GM21737 (cell line): ENCODE results near the gene VSIG10.
"Not testable (repeated sequence)": the region's sequence is repeated elsewhere in the genome, so short reads cannot be mapped to it uniquely, and the experiment has no call there.

ENCODE experiments used
- ATAC-seq: cut with Tn5 transposase; IDR thresholded peaks from one replicate; pipeline ENCODE4 v1.9.1; 2021; ENCODE audit warnings: mild to moderate bottlenecking, moderate library complexity; ENCODE audit not compliant: unreplicated experiment

Gene VSIG10

DNA sequence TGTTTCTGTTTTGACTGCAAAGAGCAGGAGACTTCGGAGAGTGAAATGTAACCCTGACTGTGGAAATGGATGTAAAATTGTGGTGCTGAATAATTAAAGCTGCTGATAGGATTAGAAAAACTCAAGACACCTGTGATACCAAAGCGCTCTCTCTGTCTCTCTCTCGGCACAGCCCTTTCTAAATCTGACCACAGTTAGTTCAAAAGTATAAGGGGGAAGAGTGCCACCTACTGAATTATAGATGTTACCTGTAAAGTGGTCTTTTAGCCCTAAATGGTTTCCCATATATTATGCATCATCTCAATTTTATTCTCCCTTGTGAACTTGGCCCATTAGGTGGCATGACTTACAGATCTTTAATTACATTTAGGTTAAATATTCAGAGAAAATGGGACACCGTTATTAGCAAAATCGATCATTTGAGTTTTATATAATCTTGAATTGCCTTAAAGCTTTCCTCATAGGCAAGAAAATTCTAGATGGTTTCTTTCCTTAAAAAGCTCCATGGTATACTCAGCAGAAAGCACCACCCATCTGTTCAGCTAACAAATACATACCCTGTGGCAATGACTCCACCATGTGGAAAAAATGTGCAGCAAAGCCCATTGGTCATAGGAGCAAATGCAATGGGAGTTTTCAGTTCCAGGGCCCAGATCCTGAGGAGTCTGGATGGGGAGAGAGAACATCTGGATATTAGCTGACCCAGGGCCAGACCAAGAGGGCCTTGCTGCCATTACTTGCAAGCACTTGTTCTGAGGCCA is 69.2 kb downstream of the VSIG10 start:
- no peak for ATAC-seq

DNA sequence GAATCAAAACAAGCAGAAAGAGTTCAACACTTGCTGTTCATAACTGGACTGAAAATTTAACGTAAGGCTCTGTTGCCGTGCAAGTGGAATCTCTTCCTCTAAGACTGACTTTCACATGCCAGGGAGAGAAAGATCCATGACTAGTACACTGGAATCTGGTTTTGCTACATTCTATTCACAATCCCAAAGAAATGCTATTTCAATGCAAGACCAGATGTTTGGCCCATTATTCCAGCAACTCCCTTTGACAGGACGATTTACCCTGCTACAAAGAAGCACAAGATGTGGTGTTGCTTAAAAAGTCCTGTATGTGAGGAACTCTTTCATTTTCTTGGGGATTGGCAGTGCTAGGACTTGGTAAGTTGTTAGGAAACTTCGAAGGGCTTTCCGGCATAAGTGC is 69.9 kb downstream of the VSIG10 start:
- no peak for ATAC-seq

DNA sequence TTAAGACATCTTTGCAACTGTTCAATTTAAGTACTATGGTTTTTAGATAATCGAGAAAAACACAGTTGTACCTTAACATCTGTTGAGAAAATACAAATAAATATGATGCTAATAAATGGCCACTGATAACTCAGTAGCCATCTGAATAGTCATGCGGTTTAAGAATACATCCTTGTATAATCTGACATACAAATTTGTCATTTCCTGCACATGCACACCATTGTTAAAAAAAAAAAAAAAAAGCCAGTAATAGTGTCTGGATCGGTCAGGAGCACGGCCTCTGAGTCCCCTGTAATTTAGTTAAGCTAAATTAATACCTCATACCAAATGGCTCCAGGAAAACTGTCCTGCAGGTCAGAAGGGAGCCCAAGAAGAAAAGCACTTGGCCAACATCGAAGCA is 70.5 kb downstream of the VSIG10 start:
- no peak for ATAC-seq

DNA sequence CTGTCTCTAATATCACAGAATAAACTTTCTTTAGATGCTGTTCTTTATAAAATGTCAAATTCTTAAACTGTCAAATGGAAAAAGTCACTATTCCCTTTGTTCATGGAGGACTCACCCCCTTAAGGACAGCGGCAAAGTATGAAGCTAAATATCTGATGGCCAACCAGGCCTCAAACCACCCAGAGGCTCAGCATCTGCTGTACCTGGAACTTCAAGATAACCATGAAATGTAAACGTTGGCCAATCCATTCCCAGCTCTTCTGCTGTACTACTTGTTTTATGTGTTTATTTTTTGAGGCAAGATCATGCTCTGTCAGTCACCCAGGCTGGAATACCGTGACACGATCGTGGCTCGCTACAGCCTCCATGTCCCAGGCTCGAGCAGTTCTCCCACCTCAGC is 71.6 kb downstream of the VSIG10 start:
- ATAC-seq = no peak

DNA sequence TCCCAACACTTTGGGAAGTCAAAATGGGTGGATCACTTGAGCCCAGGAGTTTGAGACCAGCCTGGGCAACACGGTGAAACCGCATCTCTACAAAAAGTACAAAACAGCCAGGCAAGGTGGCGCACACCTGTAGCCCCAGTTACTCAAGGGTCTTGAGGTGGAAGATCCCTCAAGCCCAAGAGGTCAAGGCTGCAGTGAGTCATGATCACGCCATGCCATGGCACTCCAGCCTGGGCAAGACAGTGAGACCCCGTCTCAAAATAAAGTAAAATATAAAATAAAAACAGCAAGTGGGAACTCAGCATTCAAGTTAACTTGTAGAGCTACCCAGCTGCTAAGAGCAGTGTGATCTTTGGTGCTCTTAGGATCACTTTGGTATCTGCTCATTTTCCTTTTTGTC is 74.6 kb downstream of the VSIG10 start:
- no peak for ATAC-seq

DNA sequence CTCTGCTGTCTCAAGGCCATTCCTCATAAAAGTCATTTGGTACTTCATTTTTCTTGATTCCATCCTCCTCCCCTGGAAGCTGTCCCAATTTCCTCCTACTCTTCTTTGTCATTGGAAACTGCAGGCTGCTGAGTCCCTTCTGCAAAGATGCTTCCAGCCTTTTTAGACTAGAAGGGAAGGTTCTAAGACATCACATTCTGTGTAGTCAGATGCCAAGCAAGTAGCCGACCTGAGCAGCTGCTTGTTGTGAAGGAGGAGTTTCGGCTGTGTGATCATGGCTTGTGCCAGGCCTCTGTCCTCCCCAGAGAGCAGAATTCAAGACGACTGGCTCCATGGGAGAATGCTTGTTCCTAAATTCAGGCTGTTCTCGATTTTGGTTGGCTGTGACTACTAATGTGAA is 78.6 kb downstream of the VSIG10 start:
- no peak for ATAC-seq

DNA sequence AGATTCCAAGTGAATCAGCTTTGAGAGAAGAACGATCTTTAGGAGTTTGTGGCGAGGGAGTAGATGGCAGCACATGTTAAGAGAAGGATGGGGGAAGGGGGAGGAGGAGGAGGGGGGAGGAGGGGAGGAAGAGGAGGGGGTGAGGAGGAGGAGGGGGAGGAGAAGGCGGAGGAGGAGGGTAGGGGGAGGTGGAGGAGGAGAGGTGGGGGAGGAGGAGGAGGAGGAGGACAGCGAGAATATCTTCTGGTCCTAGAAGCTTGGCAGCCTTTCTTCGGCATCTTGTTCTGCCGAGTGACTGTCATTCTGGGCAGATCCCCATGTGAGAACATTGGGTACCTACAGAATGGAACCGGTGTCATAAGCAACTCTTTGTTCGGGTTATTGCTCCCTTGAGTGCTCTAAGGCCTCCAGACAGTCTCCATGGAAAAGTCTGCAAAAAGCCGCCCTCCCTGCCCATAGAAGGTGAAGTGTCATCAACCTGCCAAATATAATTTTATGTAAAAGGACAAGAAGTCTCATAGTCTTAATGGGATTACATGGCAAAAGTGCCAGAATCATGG is 80.4 kb downstream of the VSIG10 start:
- ATAC-seq = no peak

DNA sequence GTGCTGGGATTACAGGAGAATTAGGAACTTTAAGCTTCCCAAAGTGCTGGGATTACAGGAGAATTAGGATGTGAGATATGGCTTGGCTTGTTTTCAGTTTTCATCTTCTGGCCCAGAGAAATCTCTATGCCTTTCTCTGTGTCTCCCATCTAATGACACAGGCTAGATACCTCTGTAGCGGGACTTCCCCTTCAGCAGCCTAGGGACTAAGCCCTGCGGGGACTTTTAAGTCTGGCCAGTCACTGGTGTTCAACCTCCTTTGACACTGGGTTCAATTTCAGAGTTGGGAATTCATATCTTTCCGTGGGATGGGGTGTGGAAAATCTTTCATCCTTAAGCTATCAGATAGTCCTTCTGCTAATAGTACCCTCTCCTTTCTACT is 81.1 kb downstream of the VSIG10 start:
- ATAC-seq = no peak

DNA sequence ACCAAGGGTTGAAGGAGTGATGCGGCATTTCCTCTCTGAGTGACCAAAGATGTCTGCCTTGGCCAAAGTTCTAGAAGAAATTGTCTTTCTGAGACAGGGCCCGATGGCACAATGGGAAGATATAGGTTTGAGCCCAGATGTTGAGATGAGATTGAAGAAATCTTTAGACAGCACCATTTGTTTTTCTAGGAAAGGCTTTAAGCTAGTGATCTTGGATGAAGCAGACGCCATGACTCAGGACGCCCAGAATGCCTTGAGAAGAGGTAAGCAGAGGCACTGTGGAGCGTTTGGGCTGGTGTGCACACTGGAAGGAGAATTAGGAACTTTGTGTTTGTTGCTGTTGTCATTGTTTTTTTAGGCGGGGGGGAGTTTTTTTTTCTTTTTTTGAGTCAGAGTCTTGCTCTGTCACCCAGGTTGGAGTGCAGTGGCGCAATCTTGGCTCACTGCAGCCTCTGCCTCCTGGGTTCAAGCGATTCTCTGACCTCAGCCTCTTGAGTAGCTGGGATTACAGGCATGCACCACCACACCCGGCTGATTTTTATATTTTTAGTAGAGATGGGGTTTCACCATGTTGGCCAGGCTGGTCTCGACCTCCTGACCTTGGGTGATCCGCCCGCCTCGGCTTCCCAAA is 81.6 kb downstream of the VSIG10 start:
- ATAC-seq = not testable (repeated sequence)

DNA sequence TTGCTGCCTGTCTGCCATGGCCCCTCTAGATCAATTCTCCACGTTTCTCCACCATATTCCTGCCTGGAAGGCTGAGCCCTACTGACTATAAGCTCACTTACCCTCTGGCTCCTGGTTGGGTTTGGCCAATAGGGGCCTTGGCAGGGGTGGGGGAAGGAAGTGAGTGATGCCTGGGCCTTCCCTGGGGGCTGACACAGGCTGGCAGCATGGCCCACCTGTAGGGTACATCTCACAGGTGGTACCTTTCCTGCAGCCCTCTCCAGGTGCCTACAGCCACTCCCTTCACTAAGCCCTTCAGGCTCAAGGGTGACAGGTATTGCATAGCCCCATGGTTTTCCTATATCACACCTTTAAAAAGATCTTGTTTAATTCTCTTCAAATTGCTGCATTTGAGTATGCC is 83.8 kb downstream of the VSIG10 start:
- ATAC-seq = no peak

DNA sequence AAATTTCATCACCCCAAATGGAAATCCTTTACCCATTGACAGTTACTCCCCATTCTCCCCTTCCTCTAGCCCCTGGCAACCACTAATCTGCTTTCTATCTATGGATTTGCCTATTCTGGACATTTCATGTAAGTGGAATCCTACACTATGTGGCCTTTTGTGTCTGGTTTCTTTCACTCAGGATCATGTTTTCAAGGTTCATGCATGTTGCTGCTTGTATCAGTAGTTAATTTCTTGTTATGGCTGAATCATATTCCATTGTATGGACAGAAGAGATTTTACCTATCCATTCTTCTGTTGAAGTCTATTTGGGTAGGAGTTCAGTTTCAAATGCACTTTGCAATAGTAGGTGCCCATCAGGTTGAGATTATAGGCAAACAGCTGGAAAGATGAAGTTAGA is 85.9 kb downstream of the VSIG10 start:
- no peak for ATAC-seq

DNA sequence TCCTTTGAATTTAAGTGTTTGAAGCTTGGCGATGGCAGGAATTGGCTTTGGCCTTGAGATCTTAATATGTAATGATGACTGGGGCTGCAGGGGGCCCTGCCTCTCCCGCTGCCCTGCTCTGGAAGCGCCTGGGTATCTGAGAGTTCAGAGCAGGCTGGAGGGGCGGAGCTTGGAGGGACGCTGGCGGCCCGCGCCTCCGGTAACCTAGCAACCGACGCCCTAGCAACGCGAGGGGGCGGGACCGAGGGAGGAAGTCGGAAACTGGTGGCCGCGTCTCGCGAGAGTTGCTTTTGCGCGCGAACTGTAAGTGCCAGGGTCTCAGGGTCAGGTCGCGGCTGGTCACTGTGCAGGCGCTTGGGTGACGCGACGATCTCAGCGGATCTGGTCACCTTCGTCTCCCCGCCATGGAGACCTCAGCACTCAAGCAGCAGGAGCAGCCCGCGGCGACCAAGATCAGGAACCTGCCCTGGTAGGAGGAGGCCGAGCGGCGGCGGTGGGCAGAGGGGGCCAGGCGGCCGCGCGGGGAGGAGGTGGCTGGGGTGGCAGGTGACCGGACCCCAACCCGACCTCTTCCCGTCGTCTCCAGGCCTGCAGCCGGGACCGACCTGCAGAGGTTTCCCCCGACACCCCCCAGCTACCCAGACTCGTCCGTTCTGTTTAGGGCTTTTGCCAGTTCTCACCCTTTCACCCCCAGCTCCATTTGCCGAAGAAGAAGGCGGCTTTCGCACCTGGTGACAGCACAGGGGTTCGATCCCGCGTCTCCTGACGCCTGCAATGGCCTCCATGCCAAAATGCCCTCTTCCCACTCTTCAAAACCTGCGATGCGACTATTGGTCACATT is 87.2 kb downstream of the VSIG10 start, which contains the start of gene RFC5:
Gene RFC5 (plus strand): TSS at position 280 of the 841 bp plus-strand sequence. CDS start 125 bp downstream, at position 405.
- ATAC-seq = peak; percentile 97

DNA sequence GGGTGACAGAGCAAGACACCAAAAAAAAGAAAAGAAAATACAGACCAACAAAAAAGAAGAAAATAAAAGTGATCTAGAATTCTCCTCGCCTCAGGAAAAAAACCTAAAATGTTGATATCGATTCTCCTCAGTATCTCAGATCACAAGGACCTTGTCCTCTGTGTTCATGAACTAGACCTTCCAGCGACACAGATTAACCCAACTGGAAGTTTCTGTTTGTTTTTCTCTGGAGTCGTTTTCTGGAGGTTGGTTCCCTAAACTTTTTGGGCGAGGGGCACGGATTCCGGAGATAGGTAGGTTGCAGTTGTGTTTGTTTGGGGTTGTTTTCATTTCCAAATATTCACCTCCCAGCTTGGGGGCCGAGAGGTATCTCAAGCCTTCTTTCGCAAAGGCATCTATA is 87.9 kb downstream of the VSIG10 start:
- ATAC-seq = no peak

DNA sequence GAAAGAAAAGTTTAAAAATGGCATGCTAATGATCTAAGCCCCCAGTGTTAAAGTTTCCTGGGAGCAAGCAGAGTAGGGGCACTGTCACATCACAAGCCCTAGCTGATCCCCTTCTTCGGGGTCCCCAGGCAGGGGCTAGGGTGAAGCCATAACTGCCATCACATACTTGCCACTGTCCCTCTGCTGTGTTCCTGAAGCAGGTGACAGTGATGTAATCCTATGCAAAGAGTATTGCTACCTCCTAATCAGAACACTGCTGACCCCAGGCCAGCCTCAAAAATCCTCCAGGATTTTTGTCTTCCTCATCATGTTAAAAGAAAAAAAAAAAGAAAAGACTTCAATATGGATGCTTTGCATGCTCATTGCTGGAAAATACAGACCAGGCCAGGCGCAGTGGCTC is 88.5 kb downstream of the VSIG10 start:
- ATAC-seq = no peak
